ENCODE data around the gene DGKG.

Gene DGKG

GRCh38 chr3:186117521-186118134 is 244.4 kb downstream of the DGKG start:
- Histone ChIP-seq H3K27me3 (replicated peaks; ENCODE audit: control insufficient read depth, insufficient read depth, low read length) (no peaks in the 10 kb centered on the region), H3K36me3 (ENCODE audit: control insufficient read depth, insufficient read depth, low read length) (no peaks in the 10 kb centered on the region), H3K4me3 (replicated peaks; ENCODE audit: low read depth, low read length) (no peak overlapping the region)
- no peak for DNase-seq (ENCODE audit: extremely low read depth, insufficient read length)
- TF ChIP-seq CTCF (IDR thresholded peaks at IDR 0.05; ENCODE audit: insufficient read depth, low read length, poor library complexity, severe bottlenecking) = no peak

DNA sequence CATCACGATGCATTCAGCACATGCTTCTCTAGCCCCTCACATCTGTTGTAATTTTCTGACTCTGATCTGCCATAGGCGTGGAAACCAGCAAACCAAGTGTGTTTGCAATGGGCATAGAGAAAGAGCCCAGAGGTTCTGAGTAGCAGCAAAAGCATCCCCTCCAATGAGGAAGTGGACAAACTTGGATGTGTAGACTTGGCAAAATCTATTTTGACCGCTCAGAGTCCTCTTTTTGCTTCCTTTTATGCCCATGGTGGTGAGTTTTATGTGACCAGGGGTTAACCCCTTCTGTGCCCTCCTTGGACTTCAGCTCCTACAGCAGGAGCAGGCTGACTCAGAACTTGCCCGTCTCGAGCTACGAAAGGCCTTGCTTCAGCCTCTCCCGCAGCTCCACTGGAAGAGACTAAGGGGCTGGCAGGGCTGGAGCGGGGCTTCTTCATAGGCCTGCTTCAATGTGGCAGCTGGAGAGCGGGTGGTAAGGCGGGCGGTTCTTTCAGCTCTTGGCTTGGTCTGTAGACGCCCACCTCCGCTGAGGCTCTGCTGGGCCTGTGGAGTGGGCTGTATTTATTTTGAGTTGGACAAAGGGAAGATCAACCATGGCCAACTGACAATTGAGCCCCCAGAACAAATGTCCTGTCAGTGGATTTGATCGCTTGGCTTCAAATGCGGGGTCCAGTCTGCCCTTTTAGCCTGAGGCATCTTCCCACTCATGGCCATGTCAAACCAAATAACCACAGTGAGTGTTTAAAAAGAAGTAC is 246.6 kb downstream of the DGKG start:
- H3K4me3 ChIP-seq (replicated peaks; ENCODE audit: low read depth, low read length) = no peak overlapping the region
- no peak for DNase-seq (ENCODE audit: extremely low read depth, insufficient read length)
- H3K27me3 ChIP-seq (replicated peaks; ENCODE audit: control insufficient read depth, insufficient read depth, low read length) = no peaks in the 10 kb centered on the region
- TF ChIP-seq CTCF (IDR thresholded peaks at IDR 0.05; ENCODE audit: insufficient read depth, low read length, poor library complexity, severe bottlenecking) = no peak
- H3K36me3 ChIP-seq (ENCODE audit: control insufficient read depth, insufficient read depth, low read length) = no peaks in the 10 kb centered on the region

GRCh38 chr3:186110975-186111974 is 250.8 kb downstream of the DGKG start:
- DNase-seq (ENCODE audit: extremely low read depth, insufficient read length) = no peak
- H3K36me3 ChIP-seq (ENCODE audit: control insufficient read depth, insufficient read depth, low read length) = no peaks in the 10 kb centered on the region
- H3K27me3 ChIP-seq (replicated peaks; ENCODE audit: control insufficient read depth, insufficient read depth, low read length) = no peaks in the 10 kb centered on the region
- no peak overlapping the region for H3K4me3 ChIP-seq (replicated peaks; ENCODE audit: low read depth, low read length)
- TF ChIP-seq CTCF (IDR thresholded peaks at IDR 0.05; ENCODE audit: insufficient read depth, low read length, poor library complexity, severe bottlenecking) = no peak

DNA sequence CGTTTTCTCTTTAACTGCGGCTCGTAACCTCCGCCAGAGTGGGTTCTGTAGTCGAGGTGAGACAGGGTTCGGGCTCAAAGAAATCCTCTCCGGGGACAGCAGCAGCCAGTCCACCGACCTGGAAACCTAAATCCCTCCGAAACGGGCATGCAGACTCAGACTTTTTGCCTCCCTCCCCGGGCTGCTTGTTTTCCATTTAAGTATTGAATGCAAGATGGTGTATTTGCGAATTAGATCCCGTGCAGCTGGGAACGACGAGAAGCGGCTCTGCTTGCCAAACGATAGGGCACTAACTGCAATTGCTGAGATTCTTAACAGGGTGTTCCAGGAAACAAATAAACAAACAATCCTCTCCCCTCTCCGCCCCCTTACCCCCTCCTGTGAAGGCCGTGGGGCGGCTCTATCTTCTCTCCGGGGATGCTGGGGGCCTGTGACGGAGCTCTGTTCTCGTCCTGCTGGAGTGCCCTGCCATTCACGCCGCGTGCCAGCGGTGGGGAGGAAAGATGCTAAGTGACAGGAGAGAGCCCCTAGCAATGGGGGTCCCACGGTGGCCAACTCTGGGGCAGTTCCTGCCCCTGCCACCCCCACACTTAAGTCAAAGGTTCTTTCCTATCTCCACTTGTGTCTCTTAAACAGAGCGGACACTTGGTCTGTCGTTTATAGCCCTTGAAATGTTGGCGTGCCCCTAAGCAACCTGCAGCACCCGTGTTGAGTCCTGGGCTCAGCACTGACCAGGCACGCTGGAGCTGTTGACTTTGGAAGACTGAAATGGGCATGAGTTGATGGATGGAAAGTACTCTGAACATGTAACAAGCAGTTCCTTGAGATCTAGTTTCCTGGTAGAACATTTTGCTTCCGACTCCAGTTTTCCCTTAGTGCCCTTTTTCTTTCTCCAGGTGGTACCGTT is 251.9 kb downstream of the DGKG start:
- H3K27me3 ChIP-seq (replicated peaks; ENCODE audit: control insufficient read depth, insufficient read depth, low read length) = no peaks in the 10 kb centered on the region
- peak; percentile 33 for DNase-seq (ENCODE audit: extremely low read depth, insufficient read length)
- no peak for TF ChIP-seq CTCF (IDR thresholded peaks at IDR 0.05; ENCODE audit: insufficient read depth, low read length, poor library complexity, severe bottlenecking)

More for the DNA sequence above, 251.9 kb downstream of the DGKG start:
- Histone ChIP-seq H3K4me3 (replicated peaks; ENCODE audit: low read depth, low read length) (peak overlapping the region; percentile 72), H3K36me3 (ENCODE audit: control insufficient read depth, insufficient read depth, low read length) (no peaks in the 10 kb centered on the region)

All from GM06990 (cell line).